HG03135 (cell line): ENCODE measurements around the gene TOR4A.
"Not testable (repeated sequence)": the region's sequence is repeated elsewhere in the genome, so short reads cannot be mapped to it uniquely, and the experiment has no call there.

Experiments
- ATAC-seq: cut with Tn5 transposase; IDR thresholded peaks from one replicate; pipeline ENCODE4 v1.9.1; 2021; ENCODE audit warnings: mild to moderate bottlenecking, moderate library complexity; ENCODE audit not compliant: unreplicated experiment

The TOR4A gene

DNA sequence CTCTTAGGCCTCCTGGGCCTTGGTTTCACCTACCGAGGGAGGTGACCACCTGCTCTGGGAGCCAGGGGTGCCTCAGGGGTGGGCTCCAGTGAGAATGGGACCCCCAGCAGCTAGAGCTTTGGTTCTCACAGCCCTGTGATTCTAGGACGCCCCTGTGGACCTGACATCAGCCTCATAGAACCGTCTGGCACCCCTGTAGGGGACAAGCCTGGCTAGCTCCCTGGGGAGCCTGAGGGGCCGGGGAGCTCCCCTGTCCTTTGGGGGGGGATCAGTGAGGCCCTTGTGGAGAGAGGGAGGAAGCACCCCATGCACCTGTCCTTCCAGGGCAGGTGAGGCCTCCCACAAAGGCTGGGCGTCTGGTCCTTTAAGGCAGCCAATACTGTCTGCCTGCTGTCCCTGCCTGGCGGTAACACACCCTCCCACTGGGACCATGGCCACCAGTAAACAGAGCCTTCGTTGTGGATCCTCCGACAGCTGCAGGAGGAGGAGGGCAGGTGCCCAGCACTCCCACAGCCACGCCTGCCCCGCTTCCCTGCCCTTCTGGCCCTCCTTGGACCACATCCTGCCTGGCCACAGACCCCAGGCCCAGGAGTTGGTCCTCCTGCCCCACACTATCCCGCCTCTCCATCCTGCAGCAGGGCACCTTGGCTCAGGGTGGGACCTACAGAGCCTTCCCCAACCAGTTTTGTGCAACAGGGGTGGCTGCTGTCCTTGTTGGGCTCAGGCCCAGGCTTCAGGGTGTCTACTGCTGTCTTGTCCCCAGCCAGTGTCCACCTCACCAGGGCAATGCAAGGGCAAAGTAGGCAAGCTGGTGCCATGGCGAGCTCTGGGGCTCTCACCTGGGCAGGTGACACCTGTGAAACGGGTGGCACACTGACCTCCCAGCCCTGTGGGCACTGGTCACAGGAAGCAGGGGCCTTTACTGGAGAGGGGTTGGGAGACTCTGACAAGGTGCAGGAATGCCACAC is 39.5 kb upstream of the TOR4A start:
- ATAC-seq: no peak

DNA sequence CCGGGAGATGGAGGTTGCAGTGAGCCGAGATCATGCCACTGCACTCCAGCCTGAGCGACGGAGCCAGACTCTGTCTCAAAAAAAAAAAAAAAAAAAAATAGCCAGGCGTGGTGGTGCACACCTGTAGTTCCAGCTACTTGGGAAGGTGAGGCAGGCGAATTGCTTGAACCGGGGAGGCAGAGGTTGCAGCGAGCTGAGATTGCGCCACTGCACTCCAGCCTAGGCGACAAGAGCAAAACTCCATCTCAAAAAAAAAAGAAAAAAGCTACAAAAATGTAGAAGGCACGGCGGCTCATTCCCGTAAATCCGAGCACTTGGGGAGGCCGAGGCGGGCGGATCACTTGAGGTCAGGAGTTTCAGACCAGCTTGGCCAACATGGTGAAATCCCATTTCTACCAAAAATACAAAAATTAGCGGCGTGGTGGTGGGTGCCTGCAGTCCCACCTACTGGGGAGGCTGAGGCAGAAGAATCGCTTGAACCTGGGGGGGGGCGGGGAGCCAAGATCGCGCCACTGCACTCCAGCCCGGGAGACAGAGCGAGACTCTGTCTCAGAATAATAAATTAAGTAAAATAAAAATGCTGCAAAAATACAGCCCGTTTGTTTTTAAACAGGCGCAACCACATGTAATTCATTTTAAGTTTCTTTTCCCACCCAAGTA is 37.9 kb upstream of the TOR4A start:
- not testable (repeated sequence) for ATAC-seq

DNA sequence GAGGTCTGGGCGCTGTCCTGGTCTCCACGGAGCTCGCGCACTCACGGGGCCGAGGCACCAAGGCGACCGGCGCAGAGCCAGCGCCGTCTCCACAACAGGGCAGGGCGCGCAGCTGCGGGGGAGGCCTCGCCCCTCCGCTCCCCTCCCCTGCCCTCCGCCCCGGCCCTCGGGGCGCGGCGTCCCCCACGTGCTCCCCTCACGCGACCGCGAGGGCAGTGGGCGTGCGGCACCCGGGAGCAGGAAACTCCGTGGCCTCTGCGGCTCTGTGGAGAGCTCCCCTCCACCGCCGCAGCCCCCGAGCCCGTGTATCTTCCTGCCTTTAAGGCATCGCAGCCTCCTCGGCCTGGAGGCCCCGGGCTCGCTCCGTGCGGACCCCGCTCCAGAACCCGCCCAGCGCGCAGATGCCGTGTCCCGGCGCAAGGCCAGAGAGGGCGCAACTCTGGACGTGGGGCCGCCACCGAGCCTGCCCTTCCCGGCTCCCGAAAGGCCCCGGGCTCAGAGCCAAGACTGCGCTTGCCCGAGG is 37.1 kb upstream of the TOR4A start:
- ATAC-seq: peak; percentile 29

DNA sequence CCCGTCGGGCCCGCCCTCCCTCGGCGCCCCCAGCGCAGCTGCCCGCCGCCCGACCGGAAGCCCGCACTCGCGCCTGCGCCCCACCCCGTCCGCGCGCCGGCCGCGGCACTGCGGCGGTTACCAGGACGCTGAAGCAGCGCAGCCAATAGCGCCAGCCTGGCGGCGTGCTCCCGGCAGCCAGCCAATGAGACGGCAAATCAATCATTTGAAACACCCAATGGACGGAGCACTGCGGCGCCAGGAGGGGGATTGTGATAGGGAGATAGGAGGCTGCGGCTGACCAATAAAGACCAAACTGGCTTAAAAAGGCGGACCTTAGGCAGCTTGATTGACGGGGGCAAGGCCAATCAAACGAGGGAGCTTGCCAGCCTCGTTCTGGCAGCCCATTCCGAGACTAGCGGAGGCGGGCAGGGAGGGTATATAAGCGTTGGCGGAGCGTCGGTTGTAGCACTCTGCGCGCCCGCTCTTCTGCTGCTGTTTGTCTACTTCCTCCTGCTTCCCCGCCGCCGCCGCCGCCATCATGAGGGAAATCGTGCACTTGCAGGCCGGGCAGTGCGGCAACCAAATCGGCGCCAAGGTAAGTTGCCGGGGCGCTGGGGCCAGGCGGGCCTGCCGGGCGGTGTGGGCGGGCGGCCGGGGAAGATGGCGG is 36.6 kb upstream of the TOR4A start, which contains the start of gene TUBB4B:
Gene TUBB4B (plus strand): TSS at position 447 of the 649 bp plus-strand sequence. CDS start 74 bp downstream, at position 521.
- peak; percentile 75 for ATAC-seq

- ATAC-seq: no peak
Observed at GRCh38 chr9:137241490-137242268, 35.8 kb upstream of the TOR4A start.

GRCh38 chr9:137242269-137243203 is 35.0 kb upstream of the TOR4A start:
- no peak for ATAC-seq

GRCh38 chr9:137243266-137243625 is 34.3 kb upstream of the TOR4A start:
- not testable (repeated sequence) for ATAC-seq

- no peak for ATAC-seq
Observed at GRCh38 chr9:137243626-137244485, 33.7 kb upstream of the TOR4A start.

DNA sequence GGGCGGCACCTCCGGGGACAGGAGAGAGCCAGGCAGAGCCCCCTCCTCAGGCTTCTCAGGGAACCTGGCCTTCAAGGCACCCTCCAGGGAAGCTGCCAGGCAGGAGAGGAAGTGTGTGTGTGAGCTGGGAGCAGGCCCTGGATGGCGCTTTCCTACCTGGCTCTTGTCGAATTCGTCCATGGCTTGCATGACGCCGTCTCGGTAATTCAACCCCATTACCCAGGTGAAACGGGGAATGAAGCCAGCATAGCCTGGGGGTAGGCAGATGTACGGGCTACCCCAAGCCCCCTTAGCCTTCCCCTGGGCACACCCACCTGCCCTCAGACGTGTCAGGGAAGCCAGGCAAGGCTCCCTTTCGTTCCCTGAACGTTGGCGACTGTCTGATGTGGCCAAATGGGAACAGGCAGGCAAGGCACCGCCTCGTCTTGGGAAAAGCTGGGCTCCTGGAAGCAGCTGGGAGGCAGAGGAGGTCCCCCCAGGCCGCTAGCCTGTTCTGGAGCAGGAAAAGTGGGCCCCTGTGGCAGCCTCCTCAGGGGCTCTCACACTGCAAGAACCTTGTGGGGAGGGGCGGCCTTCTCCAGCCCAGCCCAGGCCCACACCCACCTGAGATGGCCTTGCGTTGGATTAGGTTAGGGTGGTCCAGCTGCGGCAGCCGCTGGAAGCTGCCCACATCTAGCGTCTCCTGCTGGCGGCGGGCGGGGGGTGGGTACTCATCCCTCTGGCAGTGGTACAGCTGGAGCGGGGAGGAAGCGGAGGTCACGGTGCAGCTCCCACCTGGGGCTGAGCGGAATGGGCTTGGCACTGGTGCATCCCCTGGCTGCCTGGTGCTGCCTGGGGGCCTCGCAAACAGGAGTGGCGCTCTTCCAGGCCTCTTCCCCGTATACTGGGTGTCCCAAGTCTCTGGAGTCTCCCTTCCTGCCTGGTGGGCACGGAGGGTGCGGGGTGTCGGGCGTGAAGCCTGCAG is 32.8 kb upstream of the TOR4A start:
- no peak for ATAC-seq

DNA sequence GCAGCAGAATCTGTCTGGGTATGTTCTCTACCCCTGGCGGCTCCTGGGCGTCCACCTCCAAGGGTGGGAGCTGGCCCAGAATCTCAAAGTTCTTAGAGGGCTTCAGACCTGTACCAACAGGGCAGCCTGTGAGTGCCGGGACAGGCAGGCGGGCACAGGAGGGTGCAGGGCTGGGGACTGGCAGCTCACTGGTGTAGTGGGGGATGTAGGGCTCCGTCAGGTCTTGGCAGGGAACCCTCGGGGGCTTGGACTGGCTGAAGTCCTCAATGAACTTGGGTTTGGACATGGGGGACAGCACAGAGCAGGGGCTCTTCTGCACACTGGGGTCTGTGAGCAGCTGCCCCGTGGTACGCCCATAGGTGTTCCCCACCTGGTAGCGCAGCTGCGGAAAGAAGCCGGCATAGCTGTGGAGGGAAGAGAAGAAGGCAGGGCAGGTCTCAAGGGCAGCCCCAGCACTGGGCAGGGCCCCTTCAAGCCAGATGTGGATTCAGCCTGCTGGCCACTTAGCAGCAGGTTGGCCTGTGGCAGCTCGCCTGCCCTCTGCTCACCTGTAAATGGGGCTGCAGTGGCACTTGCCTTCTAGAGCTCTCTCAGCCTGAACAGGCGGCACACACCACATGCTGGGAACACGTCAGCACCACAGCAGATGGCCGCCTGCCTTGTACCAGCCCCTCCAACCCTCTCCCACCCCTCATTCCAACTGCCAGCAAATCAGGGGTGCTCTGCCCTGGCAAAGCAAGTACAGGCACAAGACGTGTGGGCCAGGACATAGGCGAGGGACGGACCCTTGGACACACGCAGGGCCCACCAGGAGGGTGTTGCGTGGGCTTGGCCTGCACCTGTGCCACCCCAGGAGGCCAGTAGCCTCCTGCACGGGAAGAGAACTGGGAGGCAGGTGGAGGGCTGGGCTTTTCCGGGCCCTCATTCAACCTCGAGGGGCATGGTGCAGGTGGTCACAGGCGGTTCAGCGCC is 31.8 kb upstream of the TOR4A start:
- no peak for ATAC-seq

DNA sequence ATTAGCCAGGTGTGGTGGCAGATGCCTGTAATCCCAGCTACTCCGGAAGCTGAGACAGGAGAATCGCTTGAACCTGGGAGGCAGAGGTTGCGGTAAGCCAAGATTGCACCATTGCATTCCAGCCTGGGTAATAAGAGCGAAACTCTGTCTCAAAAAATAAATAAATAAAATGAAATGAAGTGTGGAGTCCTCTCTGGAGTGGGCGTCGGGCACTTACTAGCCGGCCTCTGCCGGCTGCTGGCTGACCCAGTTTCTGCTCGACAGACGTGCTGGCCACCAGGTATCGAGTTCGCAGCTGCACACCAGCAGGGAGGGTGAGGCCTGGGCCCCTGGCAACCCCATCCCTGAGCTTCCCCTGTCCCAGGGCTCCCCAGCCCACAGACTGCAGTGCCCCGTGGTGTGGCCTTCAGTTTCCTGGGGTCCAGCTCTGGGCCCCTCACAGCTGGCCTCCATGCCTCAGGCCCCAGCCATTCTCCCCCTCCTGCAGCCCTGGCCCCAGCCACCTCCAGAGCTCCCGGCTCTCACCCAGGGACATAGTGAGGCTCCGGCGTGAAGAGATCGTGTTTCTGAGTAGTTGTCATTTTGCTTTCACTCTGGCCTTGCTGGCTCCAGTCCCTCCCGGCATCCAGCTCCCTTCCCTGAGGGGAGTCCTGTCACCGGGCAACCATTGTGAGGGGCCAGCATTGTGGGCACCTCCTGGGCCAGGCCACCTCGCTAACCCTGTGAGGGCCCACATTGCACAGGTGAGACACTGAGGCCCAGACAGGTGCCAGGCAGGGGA is 30.2 kb upstream of the TOR4A start:
- no peak for ATAC-seq

- ATAC-seq: no peak
Observed at GRCh38 chr9:137247916-137248175, 29.7 kb upstream of the TOR4A start.

GRCh38 chr9:137250329-137251193 is 27.0 kb upstream of the TOR4A start:
- ATAC-seq: no peak

DNA sequence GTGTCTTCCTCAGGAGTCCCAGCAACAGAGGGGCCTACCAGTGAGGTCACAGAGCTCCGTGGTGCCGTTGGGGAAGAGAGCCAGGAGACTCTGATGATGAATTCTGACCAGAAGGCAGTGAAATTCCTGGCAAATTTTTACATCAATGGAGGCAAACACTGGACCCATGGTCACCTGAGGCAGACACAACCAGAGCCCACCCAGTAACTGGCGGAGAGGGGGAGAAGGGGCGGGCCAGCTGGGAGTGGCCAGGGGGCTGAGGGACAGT is 26.4 kb upstream of the TOR4A start, which contains the start of gene STPG3:
Gene STPG3 (plus strand): TSS at position 93 of the 268 bp plus-strand sequence. CDS start 1 bp downstream, at position 94.
- no peak for ATAC-seq
